HG02981 (cell line): ENCODE results near the gene GALNT12.

Experiments
- ATAC-seq: cut with Tn5 transposase; IDR thresholded peaks from one replicate; pipeline ENCODE4 v1.9.1; 2021; ENCODE audit warnings: mild to moderate bottlenecking, moderate library complexity; ENCODE audit not compliant: unreplicated experiment

Gene GALNT12

GRCh38 chr9:98807070-98807813 lies at the start of gene GALNT12:
Gene GALNT12, plus strand, starts transcription at chr9:98807670. Its CDS starts 29 bp downstream, at chr9:98807699.
- no peak for ATAC-seq

- no peak for ATAC-seq
These were observed 47.2 kb upstream of the GALNT12 start for GRCh38 chr9:98760231-98760630.

GRCh38 chr9:98763986-98764745 lies 43.3 kb upstream of the GALNT12 start:
- no peak for ATAC-seq

- no peak for ATAC-seq
These were observed 42.2 kb upstream of the GALNT12 start for GRCh38 chr9:98765256-98765655.

GRCh38 chr9:98766586-98766985 lies 40.9 kb upstream of the GALNT12 start:
- no peak for ATAC-seq

GRCh38 chr9:98767196-98767595 lies 40.3 kb upstream of the GALNT12 start:
- ATAC-seq = no peak

GRCh38 chr9:98767915-98768314 lies 39.6 kb upstream of the GALNT12 start:
- ATAC-seq = no peak

GRCh38 chr9:98768344-98768743 lies 39.1 kb upstream of the GALNT12 start:
- no peak for ATAC-seq

GRCh38 chr9:98770717-98771116 lies 36.8 kb upstream of the GALNT12 start:
- no peak for ATAC-seq

GRCh38 chr9:98771209-98771874 lies 36.1 kb upstream of the GALNT12 start:
- no peak for ATAC-seq

- ATAC-seq = no peak
These were observed 34.9 kb upstream of the GALNT12 start for GRCh38 chr9:98772364-98773155.

GRCh38 chr9:98773721-98774120 lies 33.7 kb upstream of the GALNT12 start:
- ATAC-seq = no peak

- no peak for ATAC-seq
These were observed 32.7 kb upstream of the GALNT12 start for GRCh38 chr9:98774746-98775145.

- ATAC-seq = no peak
These were observed 31.5 kb upstream of the GALNT12 start for GRCh38 chr9:98775831-98776441.

- ATAC-seq = no peak
These were observed 29.9 kb upstream of the GALNT12 start for GRCh38 chr9:98777618-98778017.

GRCh38 chr9:98778251-98778650 lies 29.2 kb upstream of the GALNT12 start:
- no peak for ATAC-seq

GRCh38 chr9:98778711-98779530 lies 28.5 kb upstream of the GALNT12 start:
- ATAC-seq = no peak

- ATAC-seq = no peak
These were observed 27.3 kb upstream of the GALNT12 start for GRCh38 chr9:98780059-98780749.
